ENCODE results near the gene ADIPOQ. TPM values are rescaled to one million over a fixed set of nuclear protein-coding genes. Genes with fewer than 3 reads are reported as not detected.

The ADIPOQ gene
- total RNA-seq, 2 experiments from 2014 or later = not detected

- intact Hi-C loops (cut with DNase I, micrococcal nuclease) = loop anchor here (2.0 to 10.0 kb wide), 3 partner anchors 19 to 841 kb away; partner anchors contain the start of genes RFC4 (in 2 of the 2) and EIF4A2 (in 1 of the 2)
- no peak overlapping the region for H3K4me3 ChIP-seq (ENCODE audit: low read length)
- Mint-ChIP-seq H3K36me3 (ENCODE audit: low read depth) (no peaks in the 10 kb centered on the region), H3K9me3 (no peaks in the 10 kb centered on the region), H3K27ac (no peak overlapping the region), H3K4me1 (ENCODE audit: low read depth) (peaks cover 23% of the 10 kb centered on the region), H3K4me3 (peak overlapping the region; percentile 77), H3K27me3 (peaks cover 53% of the 10 kb centered on the region)
- H3K27ac ChIP-seq (ENCODE audit: low read depth in 1 of 2, low read length in 2 of 2) = no peak overlapping the region
- no peak for TF ChIP-seq CTCF (IDR thresholded peaks at IDR 0.05)
- peaks cover 27% of the 10 kb centered on the region for H3K4me1 ChIP-seq (ENCODE audit: insufficient read depth, low read length)
- ATAC-seq (ENCODE audit: poor library complexity) (no peak), DNase-seq (peak in 1 of 14 experiments; percentile 25)
- ChIA-PET CTCF (no interaction called here), POLR2A (interaction anchor here (1.1 to 5.3 kb wide), 3 partner anchors 42 to 314 kb away, joined by 4 to 69 read pairs (median 9); partner anchors contain the start of genes EIF4A2 and RPL39L)
- peaks cover 37 to 57% of the 10 kb centered on the region in 2 experiments for H3K27me3 ChIP-seq (ENCODE audit: control insufficient read depth in 1 of 2, insufficient read depth in 2 of 2, low read length in 2 of 2)
- H3K36me3 ChIP-seq (ENCODE audit: insufficient read depth, low read length) = no peaks in the 10 kb centered on the region
- no peaks in the 10 kb centered on the region for H3K9me3 ChIP-seq (ENCODE audit: control insufficient read depth in 1 of 2, insufficient read depth in 1 of 2, low read length in 2 of 2)
Observed at GRCh38 chr3:186825872-186826409, 16.6 kb upstream of the ADIPOQ start.

- ATAC-seq (ENCODE audit: poor library complexity) (no peak), DNase-seq (peak in 2 of 14 experiments; percentile 15 to 30)
- Histone ChIP-seq H3K36me3 (ENCODE audit: insufficient read depth, low read length) (no peaks in the 10 kb centered on the region), H3K4me3 (ENCODE audit: low read length) (peak overlapping the region; percentile 60), H3K4me1 (ENCODE audit: insufficient read depth, low read length) (peaks cover 27% of the 10 kb centered on the region), H3K9me3 (ENCODE audit: control insufficient read depth in 1 of 2, insufficient read depth in 1 of 2, low read length in 2 of 2) (no peaks in the 10 kb centered on the region), H3K27me3 (ENCODE audit: control insufficient read depth in 1 of 2, insufficient read depth in 2 of 2, low read length in 2 of 2) (peaks cover 37 to 58% of the 10 kb centered on the region in 2 experiments), H3K27ac (ENCODE audit: low read depth in 1 of 2, low read length in 2 of 2) (no peak overlapping the region)
- Mint-ChIP-seq H3K9me3 (no peaks in the 10 kb centered on the region), H3K27me3 (peaks cover 59% of the 10 kb centered on the region), H3K4me3 (peak overlapping the region; percentile 77), H3K27ac (no peak overlapping the region), H3K36me3 (ENCODE audit: low read depth) (no peaks in the 10 kb centered on the region), H3K4me1 (ENCODE audit: low read depth) (peaks cover 23% of the 10 kb centered on the region)
- POLR2A ChIA-PET = interaction anchor here (0.7 to 5.3 kb wide), 8 partner anchors 20 to 888 kb away, joined by 3 to 69 read pairs (median 5); partner anchors contain the start of genes EIF4A2, RFC4, RPL39L and TRA2B
- intact Hi-C loops (cut with DNase I, micrococcal nuclease) = loop anchor here (2.0 to 10.0 kb wide), 3 partner anchors 20 to 842 kb away; partner anchors contain the start of genes RFC4 (in 2 of the 2) and EIF4A2 (in 1 of the 2)
- TF ChIP-seq CTCF (IDR thresholded peaks at IDR 0.05) = no peak
- CTCF ChIA-PET = interaction anchor here (0.6 to 1.5 kb wide), 2 partner anchors 19 to 384 kb away, joined by 3 to 4 read pairs; no protein-coding TSS in a partner anchor
Observed at GRCh38 chr3:186826410-186826975, 16.0 kb upstream of the ADIPOQ start.

GRCh38 chr3:186826976-186827857, 15.3 kb upstream of the ADIPOQ start:
- peak overlapping the region; percentile 60 for H3K4me3 ChIP-seq (ENCODE audit: low read length)
- ATAC-seq (ENCODE audit: poor library complexity) (peak; percentile 92), DNase-seq (peak; percentile 68 to 96 (median 82))
- Mint-ChIP-seq H3K27me3 (peaks cover 66% of the 10 kb centered on the region), H3K27ac (no peak overlapping the region), H3K36me3 (ENCODE audit: low read depth) (no peaks in the 10 kb centered on the region), H3K9me3 (no peaks in the 10 kb centered on the region), H3K4me1 (ENCODE audit: low read depth) (peaks cover 23% of the 10 kb centered on the region), H3K4me3 (peak overlapping the region; percentile 76)
- peaks cover 27% of the 10 kb centered on the region for H3K4me1 ChIP-seq (ENCODE audit: insufficient read depth, low read length)
- H3K27ac ChIP-seq (ENCODE audit: low read depth in 1 of 2, low read length in 2 of 2) = no peak overlapping the region
- H3K36me3 ChIP-seq (ENCODE audit: insufficient read depth, low read length) = no peaks in the 10 kb centered on the region
- TF ChIP-seq CTCF (IDR thresholded peaks at IDR 0.05) = no peak
- intact Hi-C loops (cut with DNase I, micrococcal nuclease) = loop anchor here (2.0 to 10.0 kb wide), 3 partner anchors 20 to 842 kb away; partner anchors contain the start of genes RFC4 (in 2 of the 2) and EIF4A2 (in 1 of the 2)
- H3K27me3 ChIP-seq (ENCODE audit: control insufficient read depth in 1 of 2, insufficient read depth in 2 of 2, low read length in 2 of 2) = peaks cover 37 to 65% of the 10 kb centered on the region in 2 experiments
- ChIA-PET POLR2A (interaction anchor here (0.6 to 5.3 kb wide), 17 partner anchors 20 to 889 kb away, joined by 3 to 69 read pairs (median 5); partner anchors contain the start of genes DNAJB11, EIF4A2, RFC4 and RPL39L), CTCF (interaction anchor here (0.6 to 2.1 kb wide), 5 partner anchors 20 to 383 kb away, joined by 3 to 6 read pairs (median 3); partner anchors contain the start of gene RPL39L)
- H3K9me3 ChIP-seq (ENCODE audit: control insufficient read depth in 1 of 2, insufficient read depth in 1 of 2, low read length in 2 of 2) = no peaks in the 10 kb centered on the region

Measured in CD4-positive, alpha-beta T cell (primary cell).